Stimulated activated CD8-positive, alpha-beta memory T cell treated with anti-CD3 and anti-CD28 coated beads, Interleukin-4, amount 100 ng/mL, for 24 hours (primary cell): ENCODE measurements around the gene NDUFA6.
"Not testable (repeated sequence)": the region's sequence is repeated elsewhere in the genome, so short reads cannot be mapped to it uniquely, and the experiment has no call there.

Experiments
- DNase-seq: peaks from one replicate; pipeline ENCODE4 v3.0.0-alpha.2; 2020; ENCODE audit warnings: low read depth

NDUFA6 gene

GRCh38 chr22:42112793-42113192, 22.2 kb upstream of the NDUFA6 start:
- DNase-seq = not testable (repeated sequence)

GRCh38 chr22:42111798-42112197, 21.2 kb upstream of the NDUFA6 start:
- DNase-seq = no peak

GRCh38 chr22:42108848-42109247, 18.3 kb upstream of the NDUFA6 start:
- DNase-seq = no peak

GRCh38 chr22:42104332-42104860, 13.8 kb upstream of the NDUFA6 start:
- not testable (repeated sequence) for DNase-seq

GRCh38 chr22:42101199-42101598, 10.6 kb upstream of the NDUFA6 start:
- no peak for DNase-seq

GRCh38 chr22:42091455-42091782, 847 bp upstream of the NDUFA6 start:
- no peak for DNase-seq

- no peak for DNase-seq
Measured at GRCh38 chr22:42086051-42086450, 4.5 kb downstream of the NDUFA6 start.

GRCh38 chr22:42084874-42085273, 5.7 kb downstream of the NDUFA6 start:
- no peak for DNase-seq

- no peak for DNase-seq
Measured at GRCh38 chr22:42083119-42083518, 7.5 kb downstream of the NDUFA6 start.

GRCh38 chr22:42080287-42080686, 10.3 kb downstream of the NDUFA6 start:
- DNase-seq = no peak

GRCh38 chr22:42079319-42080251, 11.0 kb downstream of the NDUFA6 start, which contains the start of gene SMDT1:
SMDT1 (plus strand) TSS chr22:42079700; CDS start chr22:42079769, 69 bp downstream.
- DNase-seq = peak; percentile 95

- DNase-seq = no peak
Measured at GRCh38 chr22:42078469-42079318, 11.9 kb downstream of the NDUFA6 start.

- no peak for DNase-seq
Measured at GRCh38 chr22:42077486-42078125, 13.0 kb downstream of the NDUFA6 start.

- no peak for DNase-seq
Measured at GRCh38 chr22:42076764-42077485, 13.6 kb downstream of the NDUFA6 start.

GRCh38 chr22:42074846-42075676, 15.5 kb downstream of the NDUFA6 start:
- DNase-seq = no peak

GRCh38 chr22:42074132-42074811, 16.3 kb downstream of the NDUFA6 start, which contains the start of gene PHETA2:
PHETA2 (plus strand) TSS chr22:42074248; CDS start chr22:42077294, 3,046 bp downstream.
- DNase-seq = no peak

GRCh38 chr22:42073621-42074041, 16.9 kb downstream of the NDUFA6 start:
- DNase-seq = no peak

GRCh38 chr22:42072606-42073330, 17.8 kb downstream of the NDUFA6 start:
- no peak for DNase-seq

GRCh38 chr22:42071508-42071907, 19.1 kb downstream of the NDUFA6 start:
- DNase-seq = not testable (repeated sequence)
